GM10847 (cell line): ENCODE measurements around the gene SASH1.

Experiments used
- POLR2A ChIP-seq: IDR thresholded peaks from 2 replicates; pipeline ENCODE4 v1.6.1; 2011; ENCODE audit not compliant: insufficient read length; ENCODE audit errors: extremely low read depth

SASH1 gene

GRCh38 chr6:148382861-148383260, 40.2 kb downstream of the SASH1 start:
- no peak for TF ChIP-seq POLR2A

- no peak for TF ChIP-seq POLR2A
These were observed 41.2 kb downstream of the SASH1 start for GRCh38 chr6:148383658-148384368.

GRCh38 chr6:148385379-148385778, 42.7 kb downstream of the SASH1 start:
- no peak for TF ChIP-seq POLR2A

- TF ChIP-seq POLR2A = no peak
These were observed 45.9 kb downstream of the SASH1 start for GRCh38 chr6:148388521-148388920.

GRCh38 chr6:148389086-148389485, 46.4 kb downstream of the SASH1 start:
- no peak for TF ChIP-seq POLR2A

GRCh38 chr6:148389917-148390316, 47.3 kb downstream of the SASH1 start:
- TF ChIP-seq POLR2A = no peak

- no peak for TF ChIP-seq POLR2A
These were observed 50.0 kb downstream of the SASH1 start for GRCh38 chr6:148392671-148393070.

- no peak for TF ChIP-seq POLR2A
These were observed 53.0 kb downstream of the SASH1 start for GRCh38 chr6:148395583-148396101.

GRCh38 chr6:148396411-148396810, 53.8 kb downstream of the SASH1 start:
- TF ChIP-seq POLR2A = no peak

- TF ChIP-seq POLR2A = no peak
These were observed 54.3 kb downstream of the SASH1 start for GRCh38 chr6:148396926-148397325.

- TF ChIP-seq POLR2A = no peak
These were observed 55.6 kb downstream of the SASH1 start for GRCh38 chr6:148398244-148398643.

GRCh38 chr6:148398678-148399077, 56.0 kb downstream of the SASH1 start:
- TF ChIP-seq POLR2A = no peak

GRCh38 chr6:148401571-148401970, 58.9 kb downstream of the SASH1 start:
- TF ChIP-seq POLR2A = no peak

GRCh38 chr6:148404456-148405054, 61.9 kb downstream of the SASH1 start:
- no peak for TF ChIP-seq POLR2A

GRCh38 chr6:148405894-148406293, 63.3 kb downstream of the SASH1 start:
- no peak for TF ChIP-seq POLR2A

- TF ChIP-seq POLR2A = no peak
These were observed 64.1 kb downstream of the SASH1 start for GRCh38 chr6:148406579-148407371.
